HG02840 (cell line): ENCODE data around the gene TP63.
"Not testable (repeated sequence)": the region's sequence is repeated elsewhere in the genome, so short reads cannot be mapped to it uniquely, and the experiment has no call there.

ENCODE experiments used
- ATAC-seq: cut with Tn5 transposase; IDR thresholded peaks from one replicate; pipeline ENCODE4 v1.9.1; 2021; ENCODE audit warnings: mild to moderate bottlenecking, moderate library complexity, moderate number of reproducible peaks; ENCODE audit not compliant: unreplicated experiment, low FRiP score

Gene TP63

DNA sequence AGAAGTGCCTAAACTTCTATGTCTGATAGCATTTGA lies at the start of gene TP63:
Gene TP63, plus strand, starts transcription at position 17 of the 36 bp plus-strand sequence. CDS start 127 bp downstream, outside the sequence.
- ATAC-seq: no peak

GRCh38 chr3:189582179-189582578 lies 49.0 kb upstream of the TP63 start:
- no peak for ATAC-seq

DNA sequence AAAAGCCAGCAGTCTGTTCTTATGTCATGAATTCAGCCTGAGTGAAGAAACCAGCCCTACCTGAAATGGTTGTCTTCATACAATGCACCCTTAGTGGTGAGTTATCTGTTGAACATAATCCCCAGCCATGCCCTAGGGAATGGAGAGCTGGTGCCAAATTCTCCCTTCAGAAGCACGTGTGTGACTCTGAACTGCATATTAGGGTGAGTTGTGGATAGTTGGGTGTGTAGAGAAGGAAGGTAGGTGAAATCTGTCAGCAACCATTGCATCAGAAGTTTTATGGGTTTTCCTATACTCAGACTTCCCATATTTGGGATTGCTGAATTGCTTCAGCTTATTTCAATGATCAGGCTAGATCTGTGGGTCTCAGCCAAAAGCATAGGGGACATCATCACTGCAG lies 46.5 kb upstream of the TP63 start:
- ATAC-seq: no peak

- ATAC-seq: peak; percentile 68
These were observed 44.1 kb upstream of the TP63 start for GRCh38 chr3:189586941-189587663.

- ATAC-seq: no peak
These were observed 43.5 kb upstream of the TP63 start for GRCh38 chr3:189587664-189588040.

GRCh38 chr3:189588070-189588469 lies 43.1 kb upstream of the TP63 start:
- ATAC-seq: no peak

DNA sequence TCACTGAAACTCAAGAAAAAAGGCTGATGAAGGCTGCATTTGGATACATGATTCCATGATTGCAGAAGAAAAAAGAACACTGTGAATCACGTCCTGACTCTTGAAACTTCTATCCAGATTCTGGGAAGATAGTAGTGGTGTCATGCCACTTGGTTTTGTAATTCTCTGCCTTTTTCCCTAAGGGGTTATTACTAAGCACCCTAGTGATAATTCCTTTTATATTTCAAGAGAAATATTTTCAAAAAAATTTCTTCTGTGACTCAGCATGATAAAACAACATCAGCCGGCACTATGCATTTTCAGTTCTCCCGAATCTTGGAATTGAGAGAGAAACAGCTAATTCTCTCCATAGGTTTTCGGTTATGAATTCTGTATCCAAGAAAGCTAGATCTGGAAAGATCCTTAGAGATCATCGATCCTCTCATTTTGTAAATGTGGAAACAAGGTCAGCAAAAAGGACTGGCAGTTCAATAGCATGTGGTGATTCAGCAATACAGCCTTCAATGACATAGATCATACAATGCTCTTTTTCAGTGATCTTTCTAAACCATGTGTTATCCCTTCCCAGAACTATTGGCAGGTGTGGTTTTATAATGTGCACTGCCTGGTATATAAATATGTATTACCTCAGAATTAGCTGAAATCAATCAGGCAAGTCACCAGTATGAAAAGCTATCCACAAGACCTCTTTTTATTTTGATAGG lies 42.6 kb upstream of the TP63 start:
- no peak for ATAC-seq

- ATAC-seq: no peak
These were observed 42.0 kb upstream of the TP63 start for GRCh38 chr3:189589179-189589569.

DNA sequence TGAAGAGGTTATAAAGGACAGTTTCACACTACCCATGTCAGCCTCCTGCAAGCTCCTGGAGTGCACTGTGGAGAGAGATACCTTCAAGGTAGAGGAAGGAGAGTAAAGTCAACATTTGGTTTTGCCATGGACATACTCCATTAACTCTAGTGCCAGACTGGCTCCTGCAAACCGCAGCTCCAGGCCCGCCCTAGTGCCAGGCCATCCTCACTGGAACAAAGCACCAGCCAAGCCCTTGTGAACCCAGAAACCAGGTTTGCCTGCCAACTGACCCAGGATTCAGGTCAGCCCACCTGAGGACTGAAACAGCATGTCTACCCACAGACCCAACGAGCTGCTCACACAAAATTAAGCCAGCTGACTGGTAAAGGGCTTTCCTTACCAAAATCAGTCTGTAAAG lies 41.0 kb upstream of the TP63 start:
- no peak for ATAC-seq

DNA sequence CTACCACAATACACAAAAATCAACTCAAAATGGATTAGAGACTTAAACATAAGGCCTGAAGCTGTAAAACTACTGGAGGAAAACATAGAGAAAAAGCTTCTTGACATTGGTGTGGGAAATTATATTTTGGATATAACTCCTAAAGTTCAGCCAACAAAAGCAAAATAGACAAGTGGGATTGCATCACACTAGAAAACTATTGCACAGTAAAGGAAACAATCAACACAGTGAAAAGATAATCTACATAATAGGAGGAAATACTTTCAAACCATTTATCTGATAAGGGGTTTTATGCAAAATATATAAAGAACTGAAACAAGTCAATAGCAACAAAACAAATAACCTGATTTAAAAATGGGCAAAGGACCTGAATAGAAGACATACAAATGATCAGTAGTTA lies 37.6 kb upstream of the TP63 start:
- no peak for ATAC-seq

GRCh38 chr3:189596078-189596979 lies 34.9 kb upstream of the TP63 start:
- ATAC-seq: not testable (repeated sequence)

DNA sequence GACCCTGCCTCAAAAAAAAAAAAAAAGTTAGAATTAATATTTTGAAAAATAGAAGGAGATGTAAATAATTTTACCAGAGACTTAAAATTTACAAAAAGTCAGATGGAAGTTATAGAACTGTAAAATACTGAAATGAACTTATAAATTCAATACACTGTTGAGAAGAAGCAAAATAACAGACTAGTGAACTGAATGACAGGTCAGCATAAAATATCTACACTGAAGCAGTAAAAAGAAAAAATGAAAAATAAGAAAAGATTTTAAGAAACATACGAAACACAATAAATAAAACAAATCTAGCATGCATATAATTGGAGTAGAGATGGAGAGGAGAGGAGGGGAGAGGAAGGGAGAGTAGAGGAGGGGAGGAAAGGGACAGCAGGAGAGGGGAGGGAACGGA lies 33.3 kb upstream of the TP63 start:
- ATAC-seq: no peak

- ATAC-seq: no peak
These were observed 32.5 kb upstream of the TP63 start for GRCh38 chr3:189598530-189599225.

DNA sequence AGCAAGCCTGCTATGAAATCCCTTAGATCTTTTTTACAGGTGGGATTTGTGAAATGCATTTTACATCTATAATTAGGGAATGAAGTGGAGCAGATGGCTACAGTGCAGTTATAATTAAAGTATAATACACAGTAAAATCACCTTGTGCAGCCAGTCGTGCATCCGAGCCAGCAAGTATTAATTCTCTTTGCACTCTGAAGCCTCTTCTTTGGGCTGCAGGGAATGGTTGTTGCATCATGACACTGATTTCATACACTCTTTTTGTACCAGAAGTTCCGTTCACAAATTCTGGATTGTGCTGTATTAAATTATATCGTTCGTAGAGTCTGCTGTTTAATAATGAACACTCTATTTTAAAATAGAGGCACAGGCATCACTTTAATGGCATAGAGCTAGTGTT lies 28.7 kb upstream of the TP63 start:
- ATAC-seq: no peak

DNA sequence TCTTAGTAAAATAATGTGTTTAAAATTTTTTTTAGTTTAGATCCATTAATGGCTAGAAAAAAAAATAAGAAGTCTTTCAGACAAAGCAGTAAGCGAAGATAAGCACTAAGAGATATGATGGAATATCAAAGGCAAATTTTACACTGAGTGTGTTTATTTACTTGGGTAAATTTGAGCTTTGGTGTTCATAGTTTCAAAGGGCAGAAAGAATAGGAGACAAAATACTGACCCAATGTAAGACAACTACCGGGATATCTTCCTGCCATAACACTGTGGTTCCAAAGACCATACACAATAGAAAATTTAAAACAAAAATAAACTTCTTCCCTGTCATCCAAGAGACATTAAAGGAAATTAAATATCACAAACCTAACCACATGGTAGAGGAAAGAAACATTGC lies 25.5 kb upstream of the TP63 start:
- no peak for ATAC-seq

- ATAC-seq: no peak
These were observed 24.4 kb upstream of the TP63 start for GRCh38 chr3:189606774-189607173.

- ATAC-seq: not testable (repeated sequence)
These were observed 18.5 kb upstream of the TP63 start for GRCh38 chr3:189612641-189613040.

- ATAC-seq: no peak
These were observed 18.1 kb upstream of the TP63 start for GRCh38 chr3:189613122-189613521.

DNA sequence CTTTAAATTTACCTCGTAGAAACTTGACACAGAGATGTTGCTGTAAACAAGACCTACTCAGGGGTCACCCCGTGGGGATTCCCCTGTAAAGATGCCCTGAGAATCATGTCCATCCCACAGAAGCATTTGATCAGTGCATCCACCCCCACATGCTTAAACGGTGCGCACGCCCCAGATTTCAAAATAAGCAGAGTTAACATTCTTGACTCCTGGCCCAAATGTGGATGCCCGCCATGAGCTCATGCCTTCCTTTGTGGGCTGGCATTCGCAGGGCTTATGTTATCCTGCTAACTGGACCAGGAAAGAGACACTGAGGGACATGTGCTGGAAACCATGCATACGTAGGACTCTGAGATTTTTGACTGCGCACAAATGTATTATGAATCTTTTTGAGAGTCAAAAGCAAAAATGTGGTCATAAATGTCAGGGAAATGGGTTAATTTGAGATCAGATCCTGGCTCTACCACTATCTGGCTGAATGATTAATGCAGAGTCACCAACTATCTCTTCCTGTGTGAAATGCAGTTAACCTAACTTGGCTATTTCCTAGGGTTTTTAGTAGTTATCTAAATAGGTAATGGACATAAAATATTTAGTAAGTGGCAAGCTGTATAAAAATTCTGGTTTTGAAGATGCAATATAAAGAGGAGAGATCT lies 9.1 kb upstream of the TP63 start:
- ATAC-seq: no peak

- no peak for ATAC-seq
These were observed 8.6 kb upstream of the TP63 start for GRCh38 chr3:189622629-189623028.

- no peak for ATAC-seq
These were observed 7.1 kb upstream of the TP63 start for GRCh38 chr3:189624130-189624529.
